ENCODE measurements around the gene HPN. TPM values are rescaled to one million over a fixed set of nuclear protein-coding genes. Genes with fewer than 3 reads are reported as not detected.

Gene HPN
- total RNA-seq, 4 donors from 2014 or later = 1.3 to 3.5 (median 1.8) TPM; not detected in 1

- Histone ChIP-seq H3K27me3 (no peaks in the 10 kb centered on the region), H3K27ac (no peak overlapping the region), H3K9me3 (peaks cover 0 to 11% (median 0%) of the 10 kb centered on the region in 4 donors), H3K4me1 (peaks cover 0 to 11% (median 0%) of the 10 kb centered on the region in 4 donors), H3K4me3 (no peak overlapping the region), H3K36me3 (no peaks in the 10 kb centered on the region)
- no peak for DNase-seq (ENCODE audit: low spot score in 2 of 2)
- WGBS, 2 donors = 72 to 83% methylated on average over 10 of the region's 10 CpGs
- no peak for TF ChIP-seq POLR2A (IDR thresholded peaks at IDR 0.05)
- TF ChIP-seq EP300 (IDR thresholded peaks at IDR 0.05) = no peak
- TF ChIP-seq CTCF (IDR thresholded peaks at IDR 0.05) = no peak
These were observed 32.0 kb downstream of the HPN start for GRCh38 chr19:35073516-35073915.

GRCh38 chr19:35073941-35074340, 32.4 kb downstream of the HPN start:
- Histone ChIP-seq H3K4me1 (peaks cover 0 to 8% (median 0%) of the 10 kb centered on the region in 4 donors), H3K4me3 (no peak overlapping the region), H3K27ac (no peak overlapping the region), H3K36me3 (no peaks in the 10 kb centered on the region), H3K9me3 (peaks cover 0 to 11% (median 0%) of the 10 kb centered on the region in 4 donors), H3K27me3 (no peaks in the 10 kb centered on the region)
- WGBS, 2 donors = 73 to 77% methylated on average over 8 of the region's 8 CpGs
- TF ChIP-seq POLR2A (IDR thresholded peaks at IDR 0.05) (no peak), CTCF (IDR thresholded peaks at IDR 0.05) (no peak), EP300 (IDR thresholded peaks at IDR 0.05) (no peak)
- DNase-seq (ENCODE audit: low spot score in 2 of 2) = no peak

GRCh38 chr19:35074426-35075201, 33.1 kb downstream of the HPN start:
- 85 to 89% methylated on average over 21 of the region's 21 CpGs for WGBS, 2 donors
- Histone ChIP-seq H3K4me1 (peaks cover 0 to 2% (median 0%) of the 10 kb centered on the region in 4 donors), H3K9me3 (peaks cover 0 to 11% (median 0%) of the 10 kb centered on the region in 4 donors), H3K4me3 (no peak overlapping the region), H3K27me3 (no peaks in the 10 kb centered on the region), H3K36me3 (no peaks in the 10 kb centered on the region), H3K27ac (no peak overlapping the region)
- no peak for DNase-seq (ENCODE audit: low spot score in 2 of 2)
- TF ChIP-seq POLR2A (IDR thresholded peaks at IDR 0.05) (no peak), EP300 (IDR thresholded peaks at IDR 0.05) (no peak), CTCF (IDR thresholded peaks at IDR 0.05) (no peak)

- TF ChIP-seq POLR2A (IDR thresholded peaks at IDR 0.05) (no peak), CTCF (IDR thresholded peaks at IDR 0.05) (no peak), EP300 (IDR thresholded peaks at IDR 0.05) (no peak)
- WGBS, 2 donors = 89 to 90% methylated on average over 14 to 21 of the region's 21 CpGs
- Histone ChIP-seq H3K4me3 (no peak overlapping the region), H3K9me3 (peaks cover 0 to 5% (median 0%) of the 10 kb centered on the region in 4 donors), H3K4me1 (no peaks in the 10 kb centered on the region), H3K36me3 (no peaks in the 10 kb centered on the region), H3K27me3 (no peaks in the 10 kb centered on the region), H3K27ac (no peak overlapping the region)
- DNase-seq (ENCODE audit: low spot score in 2 of 2) = no peak
These were observed 33.9 kb downstream of the HPN start for GRCh38 chr19:35075202-35076025.

- no peak for DNase-seq (ENCODE audit: low spot score in 2 of 2)
- Histone ChIP-seq H3K4me1 (no peaks in the 10 kb centered on the region), H3K9me3 (no peaks in the 10 kb centered on the region), H3K27ac (no peak overlapping the region), H3K36me3 (no peaks in the 10 kb centered on the region), H3K27me3 (no peaks in the 10 kb centered on the region), H3K4me3 (no peak overlapping the region)
- TF ChIP-seq POLR2A (IDR thresholded peaks at IDR 0.05) = no peak
- no peak for TF ChIP-seq EP300 (IDR thresholded peaks at IDR 0.05)
- 75 to 94% methylated on average over 4 to 6 of the region's 6 CpGs for WGBS, 2 donors
These were observed 34.5 kb downstream of the HPN start for GRCh38 chr19:35076026-35076370.

Measured in tibial nerve (tissue), 4 donors.